HepG2 (cell line): ENCODE data around the gene FOXR1. TPM values are rescaled to one million over a fixed set of nuclear protein-coding genes. Genes with fewer than 3 reads are reported as not detected.

Source experiments
- ATAC-seq: fragments of 200-7000 bp; cut with Tn5 transposase; 3 replicates; pipeline ENCODE4 v1.9.1; 2020; ENCODE audit warnings: mild to moderate bottlenecking, moderate library complexity
- BruUV-seq: library from RNA; stranded (reverse); fragments of 400-500 nt; replicated peaks from 2 replicates; lab custom pipeline; 2021; lab: Mats Ljungman, UMichigan
- CTCF ChIA-PET: fragments of 300-600 bp; formaldehyde crosslinking; extraction: SDS; loops from one replicate; lab custom pipeline; 2021; ENCODE audit warnings: low total read pairs, inconsistent platforms, low intra/inter-chr PET ratio; lab: Yijun Ruan, JAX
- POLR2A ChIA-PET: fragments of 350-600 bp; sonication (Branson Sonifier 250); formaldehyde crosslinking; loops from one replicate; lab custom pipeline; 2020; ENCODE audit warnings: antibody characterized with exemption, inconsistent platforms; lab: Yijun Ruan, JAX
- DNase-seq: peaks from one replicate; pipeline ENCODE4 v3.0.0-alpha.2; 2015; ENCODE audit warnings: low spot score
- FAIRE-seq: peaks from 3 replicates; lab custom pipeline; 2011; peaks lifted over from hg19 to GRCh38; lab: Jason Lieb, UNC
- H2AFZ ChIP-seq: one replicate; pipeline ENCODE4 v1.6.1; 2011; ENCODE audit warnings: low read length, inconsistent platforms
- H3K27ac ChIP-seq: fragments of 300-600 bp; 3 replicates; pipeline ENCODE4 v1.8.0; 2011; ENCODE audit warnings: mixed run types, mild to moderate bottlenecking, mixed read lengths, low read length, inconsistent platforms; ENCODE audit not compliant: insufficient read depth; ENCODE audit errors: extremely low read length
- H3K27me3 ChIP-seq, 2 experiments: fragments of 200-600 bp in 1 of 2; 2 replicates in 1 of 2; 3 replicates in 1 of 2; pipeline versions ENCODE4 v1.6.0 to v1.8.0; 2011; ENCODE audit warnings: low read length in 2 of 2, mild to moderate bottlenecking in 2 of 2, moderate library complexity in 2 of 2, inconsistent platforms in 1 of 2; ENCODE audit not compliant: insufficient read depth in 2 of 2, control insufficient read depth in 1 of 2
- H3K36me3 ChIP-seq, 2 experiments: fragments of 200-600 bp in 1 of 2; replicated peaks in 1 of 2; 2 replicates in 1 of 2; 3 replicates in 1 of 2; pipeline versions ENCODE4 v1.5.1 to v1.8.0; 2011; ENCODE audit warnings: low read length in 2 of 2, inconsistent platforms in 1 of 2; ENCODE audit not compliant: insufficient read depth in 2 of 2, control insufficient read depth in 1 of 2
- H3K4me1 ChIP-seq: 2 replicates; pipeline ENCODE4 v1.5.1; 2012; ENCODE audit warnings: low read length, inconsistent platforms; ENCODE audit not compliant: insufficient read depth
- H3K4me2 ChIP-seq: 2 replicates; pipeline ENCODE4 v1.6.0; 2011; ENCODE audit warnings: low read depth, low read length, inconsistent platforms
- H3K4me3 ChIP-seq, 3 experiments: fragments of 200-600 bp in 1 of 3; sonication (generic), shearing (Covaris generic) in 1 of 3; replicated peaks in 1 of 3; 2 replicates each; pipeline ENCODE4 v1.5.1; 2011 to 2016; ENCODE audit warnings: low read length in 3 of 3, inconsistent platforms in 2 of 3, low read depth in 2 of 3, mild to moderate bottlenecking in 2 of 3, control low read depth in 1 of 3, mixed read lengths in 1 of 3; ENCODE audit not compliant: insufficient read depth in 1 of 3
- H3K79me2 ChIP-seq: one replicate; pipeline ENCODE4 v1.6.1; 2011; ENCODE audit warnings: low read length, inconsistent platforms; ENCODE audit not compliant: insufficient read depth
- H3K9ac ChIP-seq: 2 replicates; pipeline ENCODE4 v1.6.0; 2011; ENCODE audit warnings: mild to moderate bottlenecking, low read depth, low read length, inconsistent platforms; ENCODE audit not compliant: insufficient read depth
- H3K9me3 ChIP-seq: 2 replicates; pipeline ENCODE4 v1.5.1; 2012; ENCODE audit warnings: mild to moderate bottlenecking, low read length
- H4K20me1 ChIP-seq: 2 replicates; pipeline ENCODE4 v1.6.0; 2011; ENCODE audit warnings: inconsistent platforms, mild to moderate bottlenecking, low read length, moderate library complexity; ENCODE audit not compliant: insufficient read depth
- CENPT ChIP-seq: sonication (generic); formaldehyde crosslinking; IDR thresholded peaks from 2 replicates; pipeline ENCODE4 v1.8.0; 2022; ENCODE audit warnings: low read depth, mild to moderate bottlenecking, moderate library complexity, missing genetic modification reagents
- FOXA3 ChIP-seq: IDR thresholded peaks from 2 replicates; pipeline ENCODE4 v1.6.1; 2016; ENCODE audit warnings: missing genetic modification reagents, missing compliant biosample characterization
- MAFF ChIP-seq: IDR thresholded peaks from 2 replicates; pipeline ENCODE4 v1.6.1; 2011; ENCODE audit warnings: low read depth, low read length, improper control_type of control experiment
- MAFK ChIP-seq, 2 experiments: IDR thresholded peaks in 1 of 2; conservative IDR thresholded peaks in 1 of 2; 2 replicates each; pipeline ENCODE4 v1.6.1; 2011; ENCODE audit warnings: improper control_type of control experiment in 2 of 2, low read length in 2 of 2
- MLLT10 ChIP-seq: sonication (generic); formaldehyde crosslinking; IDR thresholded peaks from 2 replicates; pipeline ENCODE4 v1.4.0; 2020; ENCODE audit warnings: missing genetic modification reagents
- PCBP2 ChIP-seq: fragments of 200-400 bp; formaldehyde crosslinking; optimal IDR thresholded peaks from 2 replicates; pipeline ENCODE3; 2018; ENCODE audit warnings: low read length, low read depth; ENCODE audit not compliant: poor library complexity, severe bottlenecking
- ZKSCAN5 ChIP-seq: sonication (generic); formaldehyde crosslinking; IDR thresholded peaks from 2 replicates; pipeline ENCODE4 v1.5.1; 2020; ENCODE audit warnings: mild to moderate bottlenecking, missing genetic modification reagents
- ZNF317 ChIP-seq: sonication (generic); formaldehyde crosslinking; IDR thresholded peaks from 2 replicates; pipeline ENCODE4 v1.5.0; 2020; ENCODE audit warnings: mild to moderate bottlenecking, missing genetic modification reagents
- ZNF598 ChIP-seq: sonication (generic); formaldehyde crosslinking; IDR thresholded peaks from 2 replicates; pipeline ENCODE4 v1.5.1; 2020; ENCODE audit warnings: mild to moderate bottlenecking, missing genetic modification reagents, borderline replicate concordance
- ZNF768 ChIP-seq: sonication (generic); formaldehyde crosslinking; IDR thresholded peaks from 2 replicates; pipeline ENCODE4 v1.4.0; 2020; ENCODE audit warnings: missing genetic modification reagents
- WGBS: methylation state at CpG from one replicate; pipeline ENCODE4 v1.1.6; 2017; ENCODE audit warnings: low lambda C conversion rate; 5-methylcytosine and 5-hydroxymethylcytosine counted together
- in situ Hi-C: cut with HindIII; loops from 2 replicates; pipeline ENCODE4 v1.10.0; 2017; ENCODE audit warnings: low pct_unique_long_range_greater_than_20kb; ENCODE audit not compliant: extremely low pct_ligation_motif_present
- intact Hi-C: fragments of 100-400 bp; cut with micrococcal nuclease; formaldehyde crosslinking; loops from one replicate; pipeline ENCODE4 v1.10.0; 2022; ENCODE audit not compliant: unreplicated experiment
- polyA plus RNA-seq, 8 experiments: library from polyadenylated mRNA; depleted of rRNA in 3 of 8; stranded (reverse) in 7 of 8; unstranded in 1 of 8; fragments of >200 nt; fragmentation: Illumina TruSeq in 4 of 8; extraction: Trizol in 4 of 8; gene quantifications; 2 replicates each; pipeline versions ENCODE4 v1.2.1 to v1.2.3, GENCODE V29; 2011 to 2016; ENCODE audit warnings: low read depth in 4 of 8, missing spikeins in 1 of 8, mixed read lengths in 1 of 8; ENCODE audit not compliant: insufficient read depth in 1 of 8
- total RNA-seq, 5 experiments: library from RNA; depleted of rRNA; stranded (reverse); fragments of >200 nt; fragmentation: Illumina TruSeq; extraction: Trizol; gene quantifications; 2 replicates each; pipeline ENCODE4 v1.2.3, GENCODE V29; 2016; ENCODE audit warnings: low read depth in 1 of 5
- TF ChIP-seq, protein P1 (sequence below): sonication (generic); formaldehyde crosslinking; IDR thresholded peaks from 2 replicates; pipeline ENCODE4 v1.9.0; 2021; ENCODE audit warnings: missing genetic modification reagents, mild to moderate bottlenecking, borderline replicate concordance

The FOXR1 gene
- total and polyA plus RNA-seq, 2 of the 13 experiments (the other 11 are each of a cell fraction or from before 2014, with no cell fraction given): not detected

DNA sequence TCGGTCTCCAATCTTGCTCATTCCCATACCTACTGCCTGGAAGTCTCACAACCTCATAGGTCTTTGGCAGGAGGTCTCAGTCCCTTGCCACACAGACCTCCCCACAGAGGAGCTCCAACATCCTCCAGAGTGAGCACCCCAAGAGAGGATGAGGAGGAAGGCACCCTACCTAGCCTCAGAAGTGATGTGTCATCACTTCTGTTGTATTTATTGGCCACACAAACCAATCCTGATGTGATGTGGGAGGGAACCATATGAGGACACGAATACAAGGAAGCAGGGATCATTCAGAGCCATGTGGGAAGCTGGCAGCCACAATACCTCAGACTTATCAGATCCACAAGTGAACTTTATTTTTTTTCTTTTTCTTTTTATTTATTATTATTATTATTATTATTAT lies 24.5 kb upstream of the FOXR1 start:
- Histone ChIP-seq H3K4me1 (no peaks in the 10 kb centered on the region), H3K27me3 (peaks cover 0 to 12% of the 10 kb centered on the region in 2 experiments; a peak in 3 of 5 replicates), H3K36me3 (no peaks in the 10 kb centered on the region), H3K79me2 (no peaks in the 10 kb centered on the region), H3K4me3 (no peak overlapping the region), H3K27ac (no peak overlapping the region), H2AFZ (no peak overlapping the region), H3K9me3 (no peaks in the 10 kb centered on the region), H4K20me1 (no peaks in the 10 kb centered on the region), H3K4me2 (no peak overlapping the region), H3K9ac (no peak overlapping the region)
- in situ Hi-C loops (no loop called here), intact Hi-C loops (no loop called here)
- FAIRE-seq (no peak), DNase-seq (no peak), ATAC-seq (no peak)
- TF ChIP-seq MLLT10 (CRISPR knock-in tag) (no peak), PCBP2 (no peak), ZNF598 (no peak), ZNF317 (CRISPR knock-in tag) (no peak), MAFK (conservative IDR thresholded peaks at IDR 0.05 in 1 of 2, IDR thresholded peaks at IDR 0.05 in 1 of 2; ENCODE audit: low read length in 2 of 2) (peak; percentile 69 to 76), MAFF (peak; percentile 66), ZNF768 (CRISPR knock-in tag) (no peak), CENPT (no peak), ZKSCAN5 (CRISPR knock-in tag) (no peak), FOXA3 (CRISPR knock-in tag) (no peak)
- TF ChIP-seq, protein P1, sequence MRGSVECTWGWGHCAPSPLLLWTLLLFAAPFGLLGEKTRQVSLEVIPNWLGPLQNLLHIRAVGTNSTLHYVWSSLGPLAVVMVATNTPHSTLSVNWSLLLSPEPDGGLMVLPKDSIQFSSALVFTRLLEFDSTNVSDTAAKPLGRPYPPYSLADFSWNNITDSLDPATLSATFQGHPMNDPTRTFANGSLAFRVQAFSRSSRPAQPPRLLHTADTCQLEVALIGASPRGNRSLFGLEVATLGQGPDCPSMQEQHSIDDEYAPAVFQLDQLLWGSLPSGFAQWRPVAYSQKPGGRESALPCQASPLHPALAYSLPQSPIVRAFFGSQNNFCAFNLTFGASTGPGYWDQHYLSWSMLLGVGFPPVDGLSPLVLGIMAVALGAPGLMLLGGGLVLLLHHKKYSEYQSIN: no peak
- no TSS peak for BruUV-seq
- POLR2A ChIA-PET: no interaction called here
- WGBS: 6% methylated on average over 1 of the region's 2 CpGs
- CTCF ChIA-PET: no interaction called here
